ENCODE measurements around the gene ID2.

GRCh38 chr2:8704906-8705305 lies 23.1 kb downstream of the ID2 start:
- TF ChIP-seq CTCF (IDR thresholded peaks at IDR 0.05; ENCODE audit: borderline replicate concordance, extremely low read depth, low read length, poor library complexity, severe bottlenecking) (no peak), EZH2 (IDR thresholded peaks at IDR 0.05; ENCODE audit: borderline replicate concordance, low read depth, low read length, severe bottlenecking) (no peak)
